Measurements from ENCODE around the gene GSDME.

DNA sequence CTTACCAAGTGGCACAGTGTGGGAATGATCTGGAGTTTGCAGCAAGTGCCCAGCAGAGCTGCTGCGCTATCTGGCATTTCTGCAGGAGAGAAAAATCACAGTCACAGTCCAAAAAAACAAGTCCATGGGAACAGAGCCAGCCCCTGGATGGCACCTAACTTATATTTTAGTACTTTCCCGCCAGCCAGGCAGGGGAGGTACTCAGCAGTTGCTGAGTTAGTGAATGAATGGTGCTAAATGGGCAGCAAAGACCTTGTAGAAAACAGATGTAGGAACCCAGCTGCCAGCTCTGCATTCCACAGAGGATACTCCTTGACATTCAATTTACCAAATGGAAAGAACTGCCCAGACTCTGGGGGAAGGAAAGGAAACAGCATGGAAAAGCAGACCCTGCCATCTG, 54.5 kb downstream of the GSDME start:
- TF ChIP-seq, protein P1, sequence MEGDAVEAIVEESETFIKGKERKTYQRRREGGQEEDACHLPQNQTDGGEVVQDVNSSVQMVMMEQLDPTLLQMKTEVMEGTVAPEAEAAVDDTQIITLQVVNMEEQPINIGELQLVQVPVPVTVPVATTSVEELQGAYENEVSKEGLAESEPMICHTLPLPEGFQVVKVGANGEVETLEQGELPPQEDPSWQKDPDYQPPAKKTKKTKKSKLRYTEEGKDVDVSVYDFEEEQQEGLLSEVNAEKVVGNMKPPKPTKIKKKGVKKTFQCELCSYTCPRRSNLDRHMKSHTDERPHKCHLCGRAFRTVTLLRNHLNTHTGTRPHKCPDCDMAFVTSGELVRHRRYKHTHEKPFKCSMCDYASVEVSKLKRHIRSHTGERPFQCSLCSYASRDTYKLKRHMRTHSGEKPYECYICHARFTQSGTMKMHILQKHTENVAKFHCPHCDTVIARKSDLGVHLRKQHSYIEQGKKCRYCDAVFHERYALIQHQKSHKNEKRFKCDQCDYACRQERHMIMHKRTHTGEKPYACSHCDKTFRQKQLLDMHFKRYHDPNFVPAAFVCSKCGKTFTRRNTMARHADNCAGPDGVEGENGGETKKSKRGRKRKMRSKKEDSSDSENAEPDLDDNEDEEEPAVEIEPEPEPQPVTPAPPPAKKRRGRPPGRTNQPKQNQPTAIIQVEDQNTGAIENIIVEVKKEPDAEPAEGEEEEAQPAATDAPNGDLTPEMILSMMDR (IDR thresholded peaks at IDR 0.05): no peak
- TF ChIP-seq ZFX (IDR thresholded peaks at IDR 0.05; ENCODE audit: borderline replicate concordance): no peak
